Neural cell (in vitro differentiated cells): Measurements from ENCODE around the gene MAPK8IP2.

Experiments used
- CTCF ChIP-seq: fragments of 450-650 bp; IDR thresholded peaks from 2 replicates; pipeline ENCODE4 v1.5.1; 2014; ENCODE audit warnings: antibody characterized with exemption, mild to moderate bottlenecking, moderate library complexity; ENCODE audit not compliant: poor library complexity, severe bottlenecking
- EZH2 ChIP-seq: fragments of 200-600, 300-800 bp; shearing (Covaris generic), sonication (generic); IDR thresholded peaks from 2 replicates; pipeline ENCODE4 v1.6.1; 2014; ENCODE audit warnings: antibody characterized with exemption, low read length, borderline replicate concordance, mild to moderate bottlenecking; ENCODE audit not compliant: insufficient read depth, poor library complexity, severe bottlenecking
- POLR2AphosphoS5 ChIP-seq: IDR thresholded peaks from 2 replicates; pipeline ENCODE4 v1.6.1; 2012
- REST ChIP-seq: IDR thresholded peaks from 2 replicates; pipeline ENCODE4 v1.6.1; 2012; ENCODE audit warnings: borderline replicate concordance

GRCh38 chr22:50599816-50600455 is 657 bp upstream of the MAPK8IP2 start:
- no peak for TF ChIP-seq CTCF
- TF ChIP-seq POLR2AphosphoS5 = no peak
- no peak for TF ChIP-seq EZH2
- peak; percentile 94 for TF ChIP-seq REST
